Right lobe of liver (tissue), 6 donors: ENCODE data around the gene RAET1L. TPM values are rescaled to one million over a fixed set of nuclear protein-coding genes. Genes with fewer than 3 reads are reported as not detected.

ENCODE experiments used
- ATAC-seq, 4 donors: fragments of 200-7000 bp; cut with Tn5 transposase; one replicate each; pipeline ENCODE4 v1.9.1; 2020; ENCODE audit warnings: mild to moderate bottlenecking in 4 of 4, moderate library complexity in 4 of 4
- DNase-seq, 3 donors: peaks; one replicate each; pipeline ENCODE4 v3.0.0-alpha.2; 2020
- H3K27ac ChIP-seq, 3 donors: fragments of 200-600 bp; one replicate each; pipeline ENCODE4 v1.8.0; 2022
- H3K27me3 ChIP-seq, 2 donors: fragments of 200-600 bp; one replicate each; pipeline ENCODE4 v1.8.0; 2022
- H3K36me3 ChIP-seq, 4 donors: fragments of 200-600 bp; sonication (generic) in 1 of 4; one replicate each; pipeline versions ENCODE4 v1.5.1 to v1.8.0; 2017 to 2022; ENCODE audit warnings: control low read depth in 1 of 4
- H3K4me1 ChIP-seq, 4 donors: fragments of 200-600 bp; sonication (generic) in 1 of 4; one replicate each; pipeline versions ENCODE4 v1.5.1 to v1.8.0; 2017 to 2022; ENCODE audit warnings: control low read depth in 1 of 4
- H3K4me3 ChIP-seq, 3 donors: fragments of 200-600 bp; one replicate each; pipeline ENCODE4 v1.8.0; 2022
- H3K9me3 ChIP-seq, 4 donors: fragments of 200-600 bp; sonication (generic) in 1 of 4; one replicate each; pipeline versions ENCODE4 v1.5.1 to v1.8.0; 2017 to 2022; ENCODE audit warnings: control low read depth in 1 of 4
- CTCF ChIP-seq, 4 donors: fragments of 200-600 bp in 3 of 4; fragments of 450-650 bp in 1 of 4; IDR thresholded peaks; one replicate each; pipeline versions ENCODE4 v1.5.1 to v1.8.0; 2016 to 2022; ENCODE audit warnings: antibody characterized with exemption in 4 of 4, mild to moderate bottlenecking in 2 of 4
- POLR2A ChIP-seq: fragments of 450-650 bp; IDR thresholded peaks from one replicate; pipeline ENCODE4 v1.6.1; 2017; ENCODE audit warnings: antibody characterized with exemption, mild to moderate bottlenecking
- WGBS: methylation state at CpG from one replicate; pipeline ENCODE4 v1.1.6; 2018; ENCODE audit warnings: low coverage, low lambda C conversion rate; ENCODE audit not compliant: insufficient coverage; ENCODE audit errors: missing lambda C conversion rate; 5-methylcytosine and 5-hydroxymethylcytosine counted together
- intact Hi-C, 2 donors: fragments of 100-400 bp; cut with DNase I; formaldehyde crosslinking; loops; one replicate each; pipeline versions ENCODE4 v1.11.2 to v1.14.1; 2022
- total RNA-seq, 6 experiments: library from RNA; depleted of rRNA in 2 of 6; stranded (reverse); fragments of >200 nt in 2 of 6; fragmentation: NEBNext Ultra II Directional in 3 of 6; extraction: Animal tissue kit (Norgen Biotek cat#: 25700) in 3 of 6; gene quantifications; one replicate each; pipeline versions ENCODE4 v1.1.0 to v1.2.4, GENCODE V29; 2016 to 2023
- donor health status: DM: no; HTN: yes; CAD: no.
- donor health status: DM: no; HTN: no; CAD: no.
- donor health status: DM: no; HTN: no; CAD: no.
- donor health status: DM: no; HTN: yes; CAD: no.
- donor health status: DM: no; HTN: yes; CAD: no.

Gene RAET1L
- total RNA-seq, 6 experiments from 2014 or later: not detected

- Histone ChIP-seq H3K27me3 (peaks cover 4 to 49% of the 10 kb centered on the region in 2 donors), H3K36me3 (no peaks in the 10 kb centered on the region), H3K4me3 (no peak overlapping the region), H3K9me3 (no peaks in the 10 kb centered on the region), H3K4me1 (no peaks in the 10 kb centered on the region), H3K27ac (no peak overlapping the region)
- 45% methylated on average over 4 of the region's 5 CpGs for WGBS
- intact Hi-C loops: no loop called here
- no peak for TF ChIP-seq CTCF (IDR thresholded peaks at IDR 0.05)
- TF ChIP-seq POLR2A: no peak
- ATAC-seq: no peak
- no peak for DNase-seq
Measured at GRCh38 chr6:149984773-149985172, 40.6 kb downstream of the RAET1L start.

- H3K27me3 ChIP-seq: peaks cover 4 to 34% of the 10 kb centered on the region in 2 donors
- ATAC-seq: no peak
- H3K4me3 ChIP-seq: no peak overlapping the region
- TF ChIP-seq POLR2A (no peak), CTCF (IDR thresholded peaks at IDR 0.05) (no peak)
- intact Hi-C loops: no loop called here
- H3K27ac ChIP-seq: no peak overlapping the region
- no peaks in the 10 kb centered on the region for H3K4me1 ChIP-seq
- no peaks in the 10 kb centered on the region for H3K36me3 ChIP-seq
- no peaks in the 10 kb centered on the region for H3K9me3 ChIP-seq
- no peak for DNase-seq
- 24% methylated on average over 9 of the region's 9 CpGs for WGBS
Measured at GRCh38 chr6:149983145-149983544, 42.2 kb downstream of the RAET1L start.

- Histone ChIP-seq H3K27me3 (peaks cover 0 to 9% of the 10 kb centered on the region in 2 donors), H3K36me3 (no peaks in the 10 kb centered on the region), H3K4me3 (no peak overlapping the region), H3K4me1 (no peaks in the 10 kb centered on the region), H3K9me3 (no peaks in the 10 kb centered on the region), H3K27ac (no peak overlapping the region)
- no peak for ATAC-seq
- DNase-seq: no peak
- no peak for TF ChIP-seq CTCF (IDR thresholded peaks at IDR 0.05)
- no peak for TF ChIP-seq POLR2A
- intact Hi-C loops: no loop called here
- 69% methylated on average over 5 of the region's 6 CpGs for WGBS
Measured at GRCh38 chr6:149979293-149979692, 46.0 kb downstream of the RAET1L start.

GRCh38 chr6:149978610-149979009 is 46.7 kb downstream of the RAET1L start:
- ATAC-seq (no peak), DNase-seq (no peak)
- no peaks in the 10 kb centered on the region for H3K36me3 ChIP-seq
- peaks cover 0 to 9% of the 10 kb centered on the region in 2 donors for H3K27me3 ChIP-seq
- no peak overlapping the region for H3K4me3 ChIP-seq
- no peak overlapping the region for H3K27ac ChIP-seq
- intact Hi-C loops: no loop called here
- no peaks in the 10 kb centered on the region for H3K4me1 ChIP-seq
- no peaks in the 10 kb centered on the region for H3K9me3 ChIP-seq
- no peak for TF ChIP-seq CTCF (IDR thresholded peaks at IDR 0.05)
- no peak for TF ChIP-seq POLR2A

- H3K4me1 ChIP-seq: no peaks in the 10 kb centered on the region
- H3K4me3 ChIP-seq: no peak overlapping the region
- 62% methylated on average over 2 of the region's 4 CpGs for WGBS
- TF ChIP-seq POLR2A (no peak), CTCF (IDR thresholded peaks at IDR 0.05) (no peak)
- no peaks in the 10 kb centered on the region for H3K36me3 ChIP-seq
- ATAC-seq (no peak), DNase-seq (no peak)
- intact Hi-C loops: no loop called here
- no peak overlapping the region for H3K27ac ChIP-seq
- no peaks in the 10 kb centered on the region for H3K27me3 ChIP-seq
- no peaks in the 10 kb centered on the region for H3K9me3 ChIP-seq
Measured at GRCh38 chr6:149977221-149977620, 48.1 kb downstream of the RAET1L start.
